Neuron (in vitro differentiated cells): Measurements from ENCODE around the gene PPP4R2.
"Not testable (repeated sequence)": the region's sequence is repeated elsewhere in the genome, so short reads cannot be mapped to it uniquely, and the experiment has no call there.

ENCODE experiments used
- H2AFZ ChIP-seq: one replicate; pipeline ENCODE4 v1.6.1; 2013; ENCODE audit warnings: low read depth, mild to moderate bottlenecking, inconsistent platforms, low read length, moderate library complexity
- H3K27me3 ChIP-seq: one replicate; pipeline ENCODE4 v1.6.1; 2013; ENCODE audit warnings: low read length; ENCODE audit not compliant: insufficient read depth
- H3K36me3 ChIP-seq: one replicate; pipeline ENCODE4 v1.6.1; 2013; ENCODE audit warnings: low read length; ENCODE audit not compliant: insufficient read depth
- H3K4me1 ChIP-seq: one replicate; pipeline ENCODE4 v1.6.1; 2013; ENCODE audit warnings: low read length; ENCODE audit not compliant: insufficient read depth
- H3K4me3 ChIP-seq: 2 replicates; pipeline ENCODE4 v1.5.1; 2013; ENCODE audit warnings: mild to moderate bottlenecking, low read length, moderate library complexity
- H3K9me3 ChIP-seq: one replicate; pipeline ENCODE4 v1.6.1; 2013; ENCODE audit warnings: low read length

Gene PPP4R2

GRCh38 chr3:73045391-73045790 lies 48.8 kb downstream of the PPP4R2 start:
- H3K9me3 ChIP-seq: no peaks in the 10 kb centered on the region
- H3K4me3 ChIP-seq: no peak overlapping the region

GRCh38 chr3:73046195-73046594 lies 49.6 kb downstream of the PPP4R2 start:
- no peaks in the 10 kb centered on the region for H3K9me3 ChIP-seq
- no peak overlapping the region for H2AFZ ChIP-seq
- no peak overlapping the region for H3K4me3 ChIP-seq
- peaks cover 2% of the 10 kb centered on the region for H3K4me1 ChIP-seq
- no peaks in the 10 kb centered on the region for H3K27me3 ChIP-seq
- H3K36me3 ChIP-seq: peaks cover 19% of the 10 kb centered on the region

More at GRCh38 chr3:73045391-73045790, 48.8 kb downstream of the PPP4R2 start:
- peaks cover 15% of the 10 kb centered on the region for H3K36me3 ChIP-seq
- peaks cover 2% of the 10 kb centered on the region for H3K4me1 ChIP-seq
- no peaks in the 10 kb centered on the region for H3K27me3 ChIP-seq
- no peak overlapping the region for H2AFZ ChIP-seq

DNA sequence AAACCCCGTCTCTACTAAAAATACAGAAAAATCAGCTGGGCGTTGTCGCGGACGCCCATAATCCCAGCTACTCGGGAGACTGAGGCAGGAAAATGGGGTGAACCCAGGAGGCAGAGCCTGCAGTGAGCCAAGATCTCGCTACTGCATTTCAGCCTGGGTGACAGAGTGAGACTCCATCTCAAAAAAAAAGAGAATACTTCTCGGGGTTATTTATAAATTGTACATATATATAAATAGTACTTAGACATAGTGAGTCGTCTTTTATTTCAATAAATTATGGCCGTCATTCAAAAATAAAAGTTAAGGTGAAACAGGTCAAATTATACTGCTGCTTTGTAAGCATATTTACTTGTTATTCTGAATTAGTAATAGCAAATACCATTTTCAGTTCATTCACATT lies 52.7 kb downstream of the PPP4R2 start:
- Histone ChIP-seq H3K9me3 (no peaks in the 10 kb centered on the region), H3K36me3 (peaks cover 19% of the 10 kb centered on the region), H3K4me3 (no peak overlapping the region), H3K27me3 (no peaks in the 10 kb centered on the region), H3K4me1 (peaks cover 2% of the 10 kb centered on the region), H2AFZ (no peak overlapping the region)

DNA sequence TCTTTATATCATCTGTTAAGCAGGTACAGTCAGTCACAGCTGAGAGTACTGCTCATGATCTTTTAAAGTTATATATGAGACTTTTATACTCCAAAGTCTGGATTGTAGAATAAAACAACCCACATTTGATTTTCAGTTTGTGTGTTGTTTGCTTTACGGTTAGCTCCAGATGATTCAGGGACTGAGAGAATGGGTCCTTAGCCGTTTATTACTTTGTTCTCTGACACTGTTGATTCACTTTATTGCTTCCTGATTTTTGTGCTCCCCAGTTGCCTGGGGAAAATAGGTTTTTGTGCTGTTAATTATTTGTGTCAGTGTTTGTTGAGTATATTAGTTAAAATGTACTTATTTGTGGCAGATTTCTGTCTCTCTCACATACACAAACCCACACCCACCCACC lies 56.2 kb downstream of the PPP4R2 start:
- H3K36me3 ChIP-seq: peaks cover 15% of the 10 kb centered on the region

GRCh38 chr3:73055583-73055982 lies 59.0 kb downstream of the PPP4R2 start:
- H3K9me3 ChIP-seq: no peaks in the 10 kb centered on the region
- H3K4me3 ChIP-seq: no peak overlapping the region
- peaks cover 7% of the 10 kb centered on the region for H3K4me1 ChIP-seq
- peaks cover 9% of the 10 kb centered on the region for H3K36me3 ChIP-seq
- no peak overlapping the region for H2AFZ ChIP-seq
- no peaks in the 10 kb centered on the region for H3K27me3 ChIP-seq

More for the DNA sequence above, 56.2 kb downstream of the PPP4R2 start:
- Histone ChIP-seq H3K9me3 (no peaks in the 10 kb centered on the region), H3K27me3 (no peaks in the 10 kb centered on the region), H3K4me1 (peaks cover 7% of the 10 kb centered on the region), H3K4me3 (no peak overlapping the region), H2AFZ (no peak overlapping the region)

GRCh38 chr3:73056014-73056844 lies 59.6 kb downstream of the PPP4R2 start:
- no peaks in the 10 kb centered on the region for H3K27me3 ChIP-seq
- peaks cover 11% of the 10 kb centered on the region for H3K36me3 ChIP-seq
- peaks cover 7% of the 10 kb centered on the region for H3K4me1 ChIP-seq
- H3K9me3 ChIP-seq: no peaks in the 10 kb centered on the region
- no peak overlapping the region for H3K4me3 ChIP-seq
- no peak overlapping the region for H2AFZ ChIP-seq

- no peaks in the 10 kb centered on the region for H3K27me3 ChIP-seq
- no peaks in the 10 kb centered on the region for H3K9me3 ChIP-seq
- no peak overlapping the region for H2AFZ ChIP-seq
- no peak overlapping the region for H3K4me3 ChIP-seq
- peaks cover 7% of the 10 kb centered on the region for H3K4me1 ChIP-seq
- H3K36me3 ChIP-seq: peaks cover 16% of the 10 kb centered on the region
These were observed 60.2 kb downstream of the PPP4R2 start for GRCh38 chr3:73056845-73057150.

GRCh38 chr3:73060302-73060723 lies 63.7 kb downstream of the PPP4R2 start:
- H3K4me3 ChIP-seq: no peak overlapping the region
- peaks cover 49% of the 10 kb centered on the region for H3K36me3 ChIP-seq
- no peak overlapping the region for H2AFZ ChIP-seq
- H3K4me1 ChIP-seq: peaks cover 7% of the 10 kb centered on the region
- H3K9me3 ChIP-seq: no peaks in the 10 kb centered on the region
- no peaks in the 10 kb centered on the region for H3K27me3 ChIP-seq

GRCh38 chr3:73061416-73061815 lies 64.8 kb downstream of the PPP4R2 start, which contains the start of gene EBLN2:
Gene EBLN2, plus strand, starts transcription at chr3:73061659. Its CDS starts 423 bp downstream, at chr3:73062082.
- H3K36me3 ChIP-seq: peaks cover 56% of the 10 kb centered on the region
- no peaks in the 10 kb centered on the region for H3K9me3 ChIP-seq
- H2AFZ ChIP-seq: no peak within 1 kb of the TSS
- H3K27me3 ChIP-seq: no peaks in the 10 kb centered on the region
- no peak within 1 kb of the TSS for H3K4me3 ChIP-seq
- H3K4me1 ChIP-seq: peaks cover 7% of the 10 kb centered on the region

DNA sequence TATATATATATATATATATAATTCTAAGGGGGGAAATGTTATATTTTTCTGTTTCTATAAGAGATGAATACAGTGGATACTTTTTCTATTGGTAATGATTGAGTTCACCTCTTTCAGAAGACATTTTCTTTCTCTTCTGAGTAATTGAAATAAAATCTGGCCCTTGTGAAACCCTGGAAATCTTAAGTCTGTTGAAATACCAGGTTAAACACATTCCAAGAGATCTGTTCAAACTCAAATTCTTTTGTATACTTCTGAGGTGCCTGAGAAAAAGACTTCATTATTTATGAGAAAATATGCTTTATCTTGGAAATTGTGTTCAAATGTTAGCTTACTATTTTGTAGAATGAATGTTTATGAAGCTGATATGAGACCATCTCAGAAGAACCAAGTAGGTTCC lies 69.6 kb downstream of the PPP4R2 start:
- not testable (repeated sequence) for H3K4me3 ChIP-seq, H2AFZ ChIP-seq, H3K4me1 ChIP-seq, H3K27me3 ChIP-seq, H3K9me3 ChIP-seq
- H3K36me3 ChIP-seq: peaks cover 56% of the 10 kb centered on the region

DNA sequence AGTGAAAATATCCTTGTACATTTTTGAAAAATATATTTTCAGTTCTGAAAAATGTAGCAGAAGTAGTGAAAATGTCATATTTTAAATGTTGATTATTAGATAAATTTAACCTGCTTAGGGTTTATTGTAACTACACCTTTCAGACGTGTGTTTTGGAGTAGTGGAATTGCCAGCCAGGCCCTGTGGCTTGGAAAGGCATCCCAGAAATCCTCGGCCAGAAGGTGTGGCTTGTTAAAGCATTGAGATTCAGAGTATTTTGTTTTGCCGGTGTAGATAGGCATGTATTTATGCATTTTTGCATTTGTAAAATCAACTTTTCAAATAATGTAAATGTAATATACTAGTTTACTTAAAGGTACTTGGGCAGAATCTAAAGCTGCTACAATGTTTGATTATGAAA lies 71.8 kb downstream of the PPP4R2 start:
- Histone ChIP-seq H2AFZ (no peak overlapping the region), H3K9me3 (no peaks in the 10 kb centered on the region), H3K4me1 (no peaks in the 10 kb centered on the region), H3K4me3 (no peak overlapping the region), H3K36me3 (peaks cover 36% of the 10 kb centered on the region), H3K27me3 (no peaks in the 10 kb centered on the region)

GRCh38 chr3:73069187-73069586 lies 72.6 kb downstream of the PPP4R2 start:
- Histone ChIP-seq H3K4me1 (no peaks in the 10 kb centered on the region), H3K36me3 (peaks cover 28% of the 10 kb centered on the region), H3K9me3 (no peaks in the 10 kb centered on the region)

DNA sequence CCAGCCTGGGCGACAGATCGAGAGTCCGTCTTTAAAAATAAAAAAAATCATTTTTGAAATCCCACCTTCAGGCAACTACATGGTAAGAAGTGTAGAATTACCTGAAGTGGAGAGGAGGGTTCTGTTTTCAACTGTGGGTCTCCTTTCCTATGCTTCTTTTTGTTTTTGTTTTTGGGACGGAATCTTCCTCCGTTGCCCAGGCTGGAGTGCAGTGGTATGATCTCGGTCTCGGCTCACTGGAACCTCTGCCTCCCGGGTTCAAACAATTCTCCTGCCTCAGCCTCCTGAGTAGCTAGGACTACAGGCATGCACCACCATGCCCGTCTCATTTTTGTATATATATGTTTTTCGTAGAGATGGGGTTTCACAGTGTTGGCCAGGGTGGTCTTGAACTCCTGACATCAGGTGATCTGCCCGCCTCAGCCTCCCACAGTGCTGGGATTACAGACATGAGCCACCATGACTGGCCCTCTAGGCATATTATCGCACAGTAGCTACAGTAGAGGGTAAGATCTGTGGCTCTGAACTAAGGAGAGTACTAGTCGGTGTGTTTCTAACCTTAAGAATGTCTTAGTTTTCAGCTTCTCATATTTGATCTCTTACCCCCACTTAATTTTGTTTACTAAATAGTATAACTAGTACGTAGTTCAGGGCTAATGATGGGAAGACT lies 73.3 kb downstream of the PPP4R2 start:
- H3K4me1 ChIP-seq: no peaks in the 10 kb centered on the region
- H3K27me3 ChIP-seq: no peaks in the 10 kb centered on the region
- H3K36me3 ChIP-seq: peaks cover 22% of the 10 kb centered on the region
- no peaks in the 10 kb centered on the region for H3K9me3 ChIP-seq
- no peak overlapping the region for H3K4me3 ChIP-seq
- no peak overlapping the region for H2AFZ ChIP-seq

More at GRCh38 chr3:73069187-73069586, 72.6 kb downstream of the PPP4R2 start:
- Histone ChIP-seq H2AFZ (no peak overlapping the region), H3K27me3 (no peaks in the 10 kb centered on the region), H3K4me3 (no peak overlapping the region)
